Measurements from ENCODE around the gene TACC2.

Gene TACC2

GRCh38 chr10:122244001-122244975, 255.3 kb downstream of the TACC2 start:
- DNase-seq (ENCODE audit: low read depth in 2 of 3, low spot score in 1 of 3) = no peak

- DNase-seq (ENCODE audit: low read depth in 2 of 3, low spot score in 1 of 3) = no peak
Measured at GRCh38 chr10:122245136-122245535, 256.2 kb downstream of the TACC2 start.

GRCh38 chr10:122245897-122246296, 256.9 kb downstream of the TACC2 start:
- DNase-seq (ENCODE audit: low read depth in 2 of 3, low spot score in 1 of 3) = no peak

- no peak for DNase-seq (ENCODE audit: low read depth in 2 of 3, low spot score in 1 of 3)
Measured at GRCh38 chr10:122246830-122247520, 258.0 kb downstream of the TACC2 start.

GRCh38 chr10:122248356-122249302, 259.7 kb downstream of the TACC2 start:
- DNase-seq (ENCODE audit: low read depth in 2 of 3, low spot score in 1 of 3) = no peak

- no peak for DNase-seq (ENCODE audit: low read depth in 2 of 3, low spot score in 1 of 3)
Measured at GRCh38 chr10:122249303-122249850, 260.4 kb downstream of the TACC2 start.

GRCh38 chr10:122249991-122250750, 261.2 kb downstream of the TACC2 start:
- no peak for DNase-seq (ENCODE audit: low read depth in 2 of 3, low spot score in 1 of 3)

- DNase-seq (ENCODE audit: low read depth in 2 of 3, low spot score in 1 of 3) = no peak
Measured at GRCh38 chr10:122251459-122252255, 262.7 kb downstream of the TACC2 start.

- DNase-seq (ENCODE audit: low read depth in 2 of 3, low spot score in 1 of 3) = no peak
Measured at GRCh38 chr10:122252805-122253204, 263.8 kb downstream of the TACC2 start.

- DNase-seq (ENCODE audit: low read depth in 2 of 3, low spot score in 1 of 3) = no peak
Measured at GRCh38 chr10:122253605-122254004, 264.6 kb downstream of the TACC2 start.

- DNase-seq (ENCODE audit: low read depth in 2 of 3, low spot score in 1 of 3) = no peak
Measured at GRCh38 chr10:122254831-122255230, 265.9 kb downstream of the TACC2 start.

GRCh38 chr10:122255509-122256301, 266.7 kb downstream of the TACC2 start:
- no peak for DNase-seq (ENCODE audit: low read depth in 2 of 3, low spot score in 1 of 3)

- DNase-seq (ENCODE audit: low read depth in 2 of 3, low spot score in 1 of 3) = no peak
Measured at GRCh38 chr10:122257041-122257440, 268.1 kb downstream of the TACC2 start.

GRCh38 chr10:122258136-122259074, 269.4 kb downstream of the TACC2 start:
- DNase-seq (ENCODE audit: low read depth in 2 of 3, low spot score in 1 of 3) = no peak

GRCh38 chr10:122259075-122259466, 270.1 kb downstream of the TACC2 start:
- no peak for DNase-seq (ENCODE audit: low read depth in 2 of 3, low spot score in 1 of 3)

- DNase-seq (ENCODE audit: low read depth in 2 of 3, low spot score in 1 of 3) = no peak
Measured at GRCh38 chr10:122261584-122261983, 272.6 kb downstream of the TACC2 start.

GRCh38 chr10:122263971-122264370, 275.0 kb downstream of the TACC2 start:
- no peak for DNase-seq (ENCODE audit: low read depth in 2 of 3, low spot score in 1 of 3)
